HG03060 (cell line): ENCODE results near the gene HMX1.

ENCODE experiments used
- ATAC-seq: cut with Tn5 transposase; IDR thresholded peaks from one replicate; pipeline ENCODE4 v1.9.1; 2021; ENCODE audit warnings: low read depth, moderate number of reproducible peaks; ENCODE audit not compliant: unreplicated experiment

The HMX1 gene

DNA sequence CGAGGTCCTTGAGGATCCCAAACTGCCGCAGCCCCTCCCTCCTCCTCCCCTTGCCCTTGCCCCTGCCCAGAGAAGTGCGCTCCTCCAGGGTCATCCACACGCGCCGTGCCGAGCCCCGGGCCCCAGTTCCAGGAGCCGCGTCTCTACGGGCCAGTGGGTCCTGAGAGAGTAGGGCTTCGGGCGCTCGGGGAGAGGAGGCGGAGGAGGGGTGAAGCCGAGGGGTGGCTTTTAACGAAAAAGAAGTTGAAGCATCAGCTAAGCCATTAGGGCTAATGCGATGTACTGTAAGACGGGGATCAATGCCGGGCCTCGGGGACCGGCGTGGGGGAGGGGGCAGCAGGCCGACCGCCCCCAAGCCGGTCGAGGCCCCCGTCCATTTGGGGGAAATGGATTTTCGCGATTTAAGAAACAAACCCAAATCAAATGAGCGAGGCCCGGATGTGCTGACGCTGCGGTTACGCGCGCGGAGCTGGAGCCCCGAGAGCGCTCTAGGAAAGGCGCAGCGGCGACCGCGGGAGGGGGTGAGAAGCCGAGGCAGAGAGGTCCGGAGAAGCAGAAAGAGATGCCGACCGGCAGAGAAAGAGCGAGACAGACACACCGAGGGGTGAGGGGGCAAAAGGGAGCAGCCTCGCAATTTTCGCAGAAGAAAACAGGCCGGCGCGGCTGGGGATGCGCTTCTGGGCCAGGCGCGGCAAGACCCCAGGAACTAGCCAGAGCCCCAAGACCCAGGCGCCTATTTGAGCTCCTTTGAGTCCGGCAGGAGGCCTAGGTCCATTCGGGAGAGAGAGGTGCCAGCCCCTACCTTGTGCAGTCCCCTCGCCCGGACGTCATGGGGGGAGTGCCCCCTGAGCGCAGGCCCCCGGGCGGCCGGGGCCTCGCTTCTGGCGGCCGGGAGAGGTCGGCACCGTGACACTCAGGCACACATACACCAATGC is 13.6 kb downstream of the HMX1 start:
- no peak for ATAC-seq

DNA sequence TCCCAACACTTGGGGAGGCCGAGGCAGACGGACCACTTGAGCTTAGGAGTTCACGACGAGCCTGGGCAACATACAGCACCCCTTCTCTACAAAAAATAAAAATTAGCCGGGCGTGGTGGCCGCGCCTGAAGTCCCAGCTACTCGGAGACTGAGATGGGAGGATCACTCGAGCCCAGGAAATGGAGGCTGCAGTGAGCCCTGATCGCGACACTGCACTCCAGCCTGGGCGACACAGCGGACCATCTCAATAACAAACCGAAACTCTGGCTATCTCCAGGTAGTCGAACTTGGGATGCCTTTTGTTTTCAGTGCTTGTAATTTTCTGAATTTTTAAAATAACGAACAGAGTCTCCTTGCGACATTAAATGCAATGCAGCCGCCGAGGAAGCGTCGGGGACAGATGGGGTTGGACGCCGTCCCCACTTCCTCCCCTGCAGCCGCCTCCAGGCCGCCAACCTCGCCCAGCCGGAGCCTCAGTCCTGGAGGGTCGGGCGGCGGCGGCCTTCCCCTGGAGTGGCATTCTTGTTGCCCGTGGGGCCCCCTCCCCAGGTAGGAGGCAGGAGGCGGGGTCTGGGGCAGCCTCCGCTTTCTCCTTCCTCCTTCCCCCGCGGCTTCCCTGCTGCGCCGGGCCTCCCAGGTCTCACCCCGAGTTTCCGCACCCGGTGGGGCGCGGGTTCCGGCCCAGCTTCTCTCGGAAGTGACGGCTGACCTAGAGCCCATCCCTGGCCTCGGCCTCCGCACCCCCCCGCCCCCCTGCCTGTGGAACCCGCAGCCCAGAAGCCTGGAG is 14.6 kb downstream of the HMX1 start:
- ATAC-seq, result no peak

DNA sequence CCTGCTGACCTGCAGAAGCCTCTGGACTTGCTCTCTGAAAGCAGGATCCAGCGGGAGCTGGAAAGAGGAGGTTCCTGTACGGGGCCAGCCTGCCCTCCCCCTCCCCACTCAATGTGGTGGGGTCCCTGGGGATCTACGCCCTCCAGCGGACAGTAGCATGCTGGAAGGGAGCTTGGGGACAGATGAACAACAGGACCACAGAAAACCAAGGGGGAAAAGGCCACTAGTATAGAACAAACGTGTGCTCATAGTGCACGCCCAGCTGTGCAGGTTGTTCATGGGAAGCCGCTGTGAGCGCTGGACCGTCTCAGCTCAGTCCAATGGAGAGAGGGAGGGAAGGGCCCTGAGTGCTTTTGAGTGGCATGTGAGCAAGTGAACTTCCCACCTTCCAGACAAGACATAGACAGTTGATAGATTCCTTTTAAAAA is 15.8 kb downstream of the HMX1 start:
- ATAC-seq, result no peak

DNA sequence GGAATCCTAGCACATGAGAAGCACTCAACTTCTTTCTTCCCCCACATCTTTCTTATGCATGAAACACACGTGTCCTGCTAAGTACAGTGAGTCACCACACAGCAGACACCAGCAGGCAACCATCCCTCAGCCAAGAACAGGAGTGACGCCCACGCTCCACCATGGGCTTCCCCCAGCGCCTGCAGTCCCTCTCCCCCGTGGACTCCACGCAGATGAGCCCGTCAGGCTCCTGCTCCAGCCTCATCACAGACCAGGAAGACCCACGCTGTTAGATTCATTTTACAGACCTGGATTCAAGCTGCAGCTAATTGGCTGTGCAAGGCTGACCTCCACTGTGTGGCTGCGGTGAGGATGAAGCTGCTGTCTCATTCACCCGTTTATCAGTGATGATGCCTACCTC is 16.7 kb downstream of the HMX1 start:
- ATAC-seq, result no peak

- no peak for ATAC-seq
These were observed 17.6 kb downstream of the HMX1 start for GRCh38 chr4:8854016-8854415.

- ATAC-seq, result no peak
These were observed 18.4 kb downstream of the HMX1 start for GRCh38 chr4:8853249-8853648.

DNA sequence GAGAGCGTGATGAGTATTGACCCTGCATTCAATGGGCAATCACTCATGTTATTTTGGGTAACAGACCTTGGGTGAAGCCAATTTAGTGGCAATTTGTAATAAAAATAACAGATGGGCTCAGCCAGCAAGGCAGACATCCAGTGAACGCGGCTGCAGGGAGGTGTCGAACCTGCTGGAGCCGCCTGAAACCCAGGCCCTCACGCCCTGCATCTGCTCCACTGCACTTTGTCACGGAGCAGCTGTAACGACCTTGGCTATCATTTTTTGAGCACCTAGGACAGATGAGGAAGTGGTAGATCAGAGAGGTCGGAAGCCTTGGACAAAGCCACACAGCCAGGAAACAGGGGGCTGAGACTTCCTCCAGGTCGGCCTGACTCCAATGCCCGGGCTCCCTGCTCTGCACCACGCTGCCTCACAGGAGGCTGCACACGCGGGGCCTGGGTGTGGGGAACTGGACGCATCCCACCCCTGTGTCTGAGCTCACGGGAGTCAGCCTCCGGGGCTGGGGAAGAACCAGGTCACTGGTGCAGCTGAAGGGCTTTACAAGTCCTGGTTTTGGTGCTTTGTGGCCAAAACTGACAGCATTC is 19.4 kb downstream of the HMX1 start:
- no peak for ATAC-seq

GRCh38 chr4:8851321-8852117 is 20.1 kb downstream of the HMX1 start:
- no peak for ATAC-seq

DNA sequence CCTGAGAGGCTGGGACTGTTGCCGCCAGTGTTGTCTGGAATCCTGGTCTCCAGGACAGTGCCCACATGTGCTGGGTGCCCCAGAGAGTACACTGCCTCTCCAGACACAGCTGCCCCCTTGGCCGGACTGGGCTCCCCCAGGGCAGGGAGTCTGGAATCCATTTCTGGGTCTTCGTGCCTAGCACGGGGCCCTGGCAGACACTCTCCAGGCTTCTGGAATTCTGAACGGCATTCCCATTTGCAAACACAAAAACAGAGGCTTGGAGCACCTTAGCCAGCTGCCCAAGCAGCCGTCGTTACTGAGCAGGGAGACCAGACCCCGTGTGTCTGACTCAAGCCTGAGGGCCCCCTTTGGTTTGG is 20.8 kb downstream of the HMX1 start:
- ATAC-seq, result no peak

GRCh38 chr4:8850074-8850829 is 21.4 kb downstream of the HMX1 start:
- no peak for ATAC-seq

- no peak for ATAC-seq
These were observed 22.2 kb downstream of the HMX1 start for GRCh38 chr4:8849266-8850073.

DNA sequence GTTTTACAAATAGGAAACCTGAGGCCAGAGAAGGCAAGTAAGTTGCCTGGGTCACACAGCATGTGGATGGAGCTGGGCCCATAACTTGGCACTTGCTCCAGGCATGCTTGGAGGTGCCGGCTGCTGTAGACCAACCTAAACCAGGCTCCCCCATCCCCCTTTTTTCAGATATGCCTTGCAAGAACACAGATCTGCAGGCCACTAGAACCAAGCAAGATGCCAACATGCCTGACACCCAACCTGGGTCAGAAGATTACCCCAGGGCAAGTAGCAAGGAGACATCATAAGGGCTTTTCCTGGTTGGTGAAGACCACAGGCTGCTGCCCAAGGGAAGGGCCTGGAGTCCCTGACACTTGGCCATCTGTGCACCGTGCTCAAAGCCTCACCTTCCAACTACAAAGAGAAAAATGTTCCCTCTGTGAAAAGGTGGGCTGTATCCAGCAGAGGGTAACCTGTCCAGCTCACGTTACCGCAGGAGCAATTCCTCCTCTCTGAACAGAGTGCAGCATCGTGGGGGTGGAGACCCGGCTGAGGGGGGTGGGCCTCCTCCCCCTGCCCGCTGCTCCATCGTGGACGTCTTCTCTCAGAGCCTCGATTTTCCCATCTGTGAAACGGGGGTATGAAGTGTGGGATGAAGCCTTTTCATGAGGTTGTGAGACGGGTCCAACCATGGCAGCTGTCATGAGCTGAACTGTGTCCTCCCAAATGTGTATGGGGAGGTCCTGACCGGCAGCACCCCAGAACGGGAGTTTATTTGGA is 23.0 kb downstream of the HMX1 start:
- no peak for ATAC-seq

- no peak for ATAC-seq
These were observed 23.9 kb downstream of the HMX1 start for GRCh38 chr4:8847764-8848163.

DNA sequence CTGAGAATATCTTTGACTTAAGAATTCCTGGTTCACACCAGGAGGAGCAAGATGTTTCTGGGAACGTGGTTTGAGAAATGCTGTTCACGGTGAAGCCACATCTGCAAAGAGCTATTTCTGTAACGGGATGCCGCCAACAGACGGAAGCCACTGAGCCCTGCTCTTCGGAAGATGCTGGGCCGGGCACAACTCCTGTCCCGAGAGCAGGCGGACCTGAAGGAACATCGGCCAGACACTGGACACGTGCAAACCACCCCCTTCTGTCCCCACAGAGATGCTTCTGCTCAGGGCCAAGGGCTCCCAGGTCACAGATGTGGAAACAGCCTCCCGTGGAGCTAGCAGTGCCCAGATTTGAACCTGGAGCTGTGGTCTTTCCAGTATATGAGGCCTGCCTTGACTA is 24.3 kb downstream of the HMX1 start:
- no peak for ATAC-seq

GRCh38 chr4:8846826-8847225 is 24.8 kb downstream of the HMX1 start:
- no peak for ATAC-seq

DNA sequence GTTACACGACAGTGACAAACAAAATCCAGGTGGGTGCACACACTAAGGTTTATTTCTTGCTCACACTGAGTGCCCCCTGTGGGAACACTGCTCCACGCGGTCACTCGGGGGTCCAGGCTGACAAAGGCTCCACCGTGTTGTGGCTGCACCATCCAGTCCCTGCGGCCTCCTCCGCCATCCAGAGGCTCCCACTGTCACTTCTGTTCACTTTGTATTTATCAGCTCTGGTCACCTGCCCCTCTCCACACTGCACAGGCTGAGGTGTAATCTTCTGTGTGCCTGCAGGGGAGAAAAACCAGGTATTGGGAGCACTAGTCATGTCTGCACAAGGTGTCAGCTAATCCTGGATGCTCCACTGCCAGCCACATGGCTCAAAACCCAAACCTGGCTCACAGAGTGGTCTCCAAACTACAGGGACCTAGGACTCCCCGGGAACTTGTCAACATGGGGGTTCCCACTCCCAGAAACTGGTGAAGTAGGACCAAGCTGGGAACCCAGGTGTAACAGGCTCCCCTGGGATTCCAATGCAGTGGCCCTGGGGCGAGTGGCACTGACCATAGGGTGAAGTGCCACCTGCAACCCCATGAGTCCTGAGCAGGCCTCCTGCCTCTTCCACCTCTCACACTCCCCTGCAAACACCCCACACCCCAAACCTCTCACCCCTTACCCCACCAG is 25.5 kb downstream of the HMX1 start:
- ATAC-seq, result no peak

DNA sequence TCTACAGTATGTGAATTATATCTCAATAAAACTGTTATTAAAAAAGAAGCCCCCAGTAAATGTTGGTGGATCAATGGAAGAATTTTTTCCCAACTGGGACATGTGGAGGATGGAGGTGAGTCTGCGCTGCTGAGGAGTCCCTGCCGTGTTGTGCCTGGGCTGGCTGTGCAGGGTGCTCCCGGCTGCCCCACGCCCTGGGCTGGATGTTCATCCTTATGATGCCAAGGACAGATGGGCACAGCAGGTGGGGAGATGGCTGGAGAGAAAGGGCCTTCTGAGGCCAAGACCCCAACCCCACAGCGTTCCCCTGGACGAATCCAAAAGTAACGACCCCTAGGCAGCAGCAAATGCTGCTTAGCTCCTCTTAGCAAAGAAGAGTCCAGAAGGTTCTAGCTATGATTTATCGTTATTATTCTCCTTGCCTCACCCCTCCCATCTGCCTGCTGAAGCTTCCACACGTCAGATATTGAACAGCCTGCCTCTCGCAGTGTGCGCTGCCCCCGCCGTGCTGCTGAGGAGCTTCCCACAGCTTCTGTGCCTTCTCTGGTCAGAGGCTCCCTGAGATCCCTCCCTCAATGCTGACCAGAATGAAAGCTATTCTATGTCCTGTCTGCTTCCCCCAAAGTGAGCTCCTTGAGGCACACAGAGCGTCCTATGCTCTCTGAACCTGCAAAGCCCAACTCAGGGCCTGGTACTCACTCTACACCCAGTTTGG is 26.5 kb downstream of the HMX1 start:
- no peak for ATAC-seq
